HCT116 (cell line): ENCODE results near the gene SEC14L6. TPM values are rescaled to one million over a fixed set of nuclear protein-coding genes. Genes with fewer than 3 reads are reported as not detected.

ENCODE experiments used
- ATAC-seq: fragments of 200-7000 bp; cut with Tn5 transposase; 2 replicates; pipeline ENCODE4 v1.9.1; 2020; ENCODE audit warnings: mild to moderate bottlenecking, moderate library complexity
- BruUV-seq: library from RNA; stranded (reverse); fragments of 400-500 nt; replicated peaks from 2 replicates; lab custom pipeline; 2021; lab: Mats Ljungman, UMichigan
- CTCF ChIA-PET: fragments of 300-600 bp; sonication (Branson Sonifier 250); formaldehyde crosslinking; loops from one replicate; lab custom pipeline; 2021; ENCODE audit warnings: antibody characterized with exemption; lab: Charles Lee
- POLR2A ChIA-PET: fragments of 300-600, 350-600 bp; sonication (Branson Sonifier 250); formaldehyde crosslinking; loops from one replicate; lab custom pipeline; 2021; ENCODE audit warnings: antibody characterized with exemption; lab: Charles Lee
- RAD21 ChIA-PET, 2 experiments: fragments of 300-600 bp; sonication (Branson Sonifier 250); formaldehyde crosslinking; loops; one replicate each; lab custom pipeline; 2023; ENCODE audit warnings: low total read pairs in 2 of 2; ENCODE audit not compliant: uncharacterized antibody in 2 of 2, unreplicated experiment in 2 of 2, low non-redundant PET in 1 of 2; lab: Charles Lee
- DNase-seq: peaks from one replicate; pipeline ENCODE4 v3.0.0-alpha.2; 2010; ENCODE audit warnings: low read depth, low spot score
- H2AFZ ChIP-seq: fragments of 200-600 bp; shearing (Covaris generic), sonication (generic); 2 replicates; pipeline ENCODE4 v1.6.1; 2017; ENCODE audit warnings: low read depth, mixed run types, mixed read lengths, antibody characterized with exemption, low read length; ENCODE audit not compliant: poor library complexity, severe bottlenecking
- H3K27ac ChIP-seq: 2 replicates; pipeline ENCODE4 v1.5.1; 2012; ENCODE audit warnings: low read depth, low read length
- H3K27me3 ChIP-seq: fragments of 200-600 bp; sonication (generic); 2 replicates; pipeline ENCODE4 v1.6.1; 2016; ENCODE audit warnings: mixed run types, low read length, mixed read lengths; ENCODE audit not compliant: insufficient read depth
- H3K36me3 ChIP-seq, 2 experiments: fragments of 200-500 bp in 1 of 2; fragments of 200-600 bp in 1 of 2; sonication (Bioruptor generic) in 1 of 2; sonication (generic) in 1 of 2; 2 replicates each; pipeline versions ENCODE4 v1.5.1 to v1.6.1; 2014 to 2016; ENCODE audit warnings: low read length in 2 of 2, inconsistent platforms in 1 of 2, mixed read lengths in 1 of 2, mixed run types in 1 of 2; ENCODE audit not compliant: insufficient read depth in 2 of 2, control insufficient read depth in 1 of 2
- H3K4me1 ChIP-seq, 2 experiments: fragments of 200-600 bp in 1 of 2; sonication (generic) in 1 of 2; 2 replicates each; pipeline versions ENCODE4 v1.5.1 to v1.6.1; 2012 to 2017; ENCODE audit warnings: low read length in 2 of 2, inconsistent platforms in 1 of 2, mild to moderate bottlenecking in 1 of 2, mixed read lengths in 1 of 2, mixed run types in 1 of 2, moderate library complexity in 1 of 2; ENCODE audit not compliant: insufficient read depth in 2 of 2, control insufficient read depth in 1 of 2
- H3K4me2 ChIP-seq: fragments of 200-600 bp; sonication (generic); 2 replicates; pipeline ENCODE4 v1.6.1; 2017; ENCODE audit warnings: mixed run types, low read length, mixed read lengths
- H3K4me3 ChIP-seq, 2 experiments: fragments of 200-600 bp in 1 of 2; sonication (generic) in 1 of 2; replicated peaks in 1 of 2; 2 replicates each; pipeline ENCODE4 v1.5.1; 2011 to 2016; ENCODE audit warnings: low read length in 2 of 2, control low read depth in 1 of 2, low read depth in 1 of 2, mild to moderate bottlenecking in 1 of 2, mixed read lengths in 1 of 2, mixed run types in 1 of 2
- H3K79me2 ChIP-seq: fragments of 200-600 bp; sonication (generic); 2 replicates; pipeline ENCODE4 v1.6.1; 2017; ENCODE audit warnings: mild to moderate bottlenecking, mixed run types, low read length, moderate library complexity, mixed read lengths; ENCODE audit not compliant: insufficient read depth
- H3K9ac ChIP-seq: fragments of 200-600 bp; sonication (generic); 2 replicates; pipeline ENCODE4 v1.6.1; 2016; ENCODE audit warnings: low read length, mixed read lengths
- H3K9me2 ChIP-seq: fragments of 200-600 bp; sonication (generic), shearing (Covaris generic); 2 replicates; pipeline ENCODE4 v1.6.1; 2017; ENCODE audit warnings: mixed run types, mild to moderate bottlenecking, moderate library complexity; ENCODE audit not compliant: insufficient read depth
- H3K9me3 ChIP-seq, 2 experiments: fragments of 200-500 bp in 1 of 2; fragments of 200-600 bp in 1 of 2; sonication (Bioruptor generic) in 1 of 2; sonication (generic) in 1 of 2; 2 replicates each; pipeline ENCODE4 v1.6.1; 2014 to 2017; ENCODE audit warnings: low read length in 2 of 2, mixed read lengths in 2 of 2, inconsistent platforms in 1 of 2, low read depth in 1 of 2, mild to moderate bottlenecking in 1 of 2, mixed run types in 1 of 2, moderate library complexity in 1 of 2; ENCODE audit not compliant: control insufficient read depth in 1 of 2, insufficient read depth in 1 of 2
- H4K20me1 ChIP-seq: fragments of 200-600 bp; sonication (generic), shearing (Covaris generic); 2 replicates; pipeline ENCODE4 v1.6.1; 2017; ENCODE audit warnings: mixed run types, mild to moderate bottlenecking, moderate library complexity; ENCODE audit not compliant: insufficient read depth
- CTCF ChIP-seq, 3 experiments: fragments of 200-600 bp in 1 of 3; sonication (generic) in 1 of 3; IDR thresholded peaks in 2 of 3; conservative IDR thresholded peaks in 1 of 3; 2 replicates each; pipeline ENCODE4 v1.5.1; 2012 to 2017; ENCODE audit warnings: low read depth in 2 of 3, low read length in 2 of 3, antibody characterized with exemption in 1 of 3, borderline replicate concordance in 1 of 3, control low read depth in 1 of 3, mild to moderate bottlenecking in 1 of 3, mixed read lengths in 1 of 3, mixed run types in 1 of 3, moderate library complexity in 1 of 3; ENCODE audit not compliant: insufficient read depth in 1 of 3
- POLR2A ChIP-seq: IDR thresholded peaks from 2 replicates; pipeline ENCODE4 v1.7.0; 2011; ENCODE audit warnings: borderline replicate concordance; ENCODE audit not compliant: insufficient read depth, insufficient read length; ENCODE audit errors: extremely low read depth
- POLR2AphosphoS5 ChIP-seq: IDR thresholded peaks from 2 replicates; pipeline ENCODE4 v1.6.1; 2011; ENCODE audit warnings: mild to moderate bottlenecking, low read depth, low read length, moderate library complexity
- RAD21 ChIP-seq: IDR thresholded peaks from 2 replicates; pipeline ENCODE4 v1.6.1; 2012; ENCODE audit warnings: low read depth, mild to moderate bottlenecking
- YY1 ChIP-seq: IDR thresholded peaks from 2 replicates; pipeline ENCODE4 v1.6.1; 2011; ENCODE audit warnings: low read length, low read depth, moderate library complexity, mild to moderate bottlenecking; ENCODE audit not compliant: insufficient replicate concordance; ENCODE audit errors: extremely low read depth
- ZNF274 ChIP-seq: fragments of 200-500 bp; sonication (Bioruptor generic); IDR thresholded peaks from 2 replicates; pipeline ENCODE4 v1.6.1; 2014; ENCODE audit warnings: mild to moderate bottlenecking, low read depth, low read length, inconsistent platforms
- intact Hi-C: fragments of 100-400 bp; cut with micrococcal nuclease; formaldehyde crosslinking; loops from 2 replicates; pipeline ENCODE4 v1.10.0; 2022
- total RNA-seq: library from RNA; stranded (reverse); gene quantifications from one replicate; pipeline ENCODE4 v1.2.1, GENCODE V29; 2021; ENCODE audit not compliant: unreplicated experiment

SEC14L6 gene
- total RNA-seq, 1 experiment from 2014 or later, result not detected

GRCh38 chr22:30485362-30485988 is 61.1 kb downstream of the SEC14L6 start:
- Histone ChIP-seq H3K4me1 (peaks cover 0 to 7% of the 10 kb centered on the region in 2 experiments; a peak in 2 of 4 replicates), H3K27ac (no peak overlapping the region; the same call in 1 of the 2 replicates), H2AFZ (no peak overlapping the region), H3K4me2 (no peak overlapping the region), H3K36me3 (no peaks in the 10 kb centered on the region), H3K79me2 (no peaks in the 10 kb centered on the region), H3K9me2 (no peaks in the 10 kb centered on the region), H3K9me3 (no peaks in the 10 kb centered on the region), H3K9ac (no peak overlapping the region), H4K20me1 (no peaks in the 10 kb centered on the region), H3K4me3 (no peak overlapping the region), H3K27me3 (no peaks in the 10 kb centered on the region)
- intact Hi-C loops, result loop anchor here (1.0 kb wide), 2 partner anchors 40 to 94 kb away; no protein-coding TSS in a partner anchor
- DNase-seq (peak; percentile 28), ATAC-seq (peak; percentile 99)
- CTCF ChIA-PET, result interaction anchor here (0.6 to 1.9 kb wide), 9 partner anchors 8 to 692 kb away, joined by 3 to 5 read pairs (median 4); partner anchors contain the start of gene MTFP1
- POLR2A ChIA-PET, result no interaction called here
- BruUV-seq, result no TSS peak
- TF ChIP-seq ZNF274, result no peak
- peak; percentile 85 for TF ChIP-seq RAD21
- no peak for TF ChIP-seq POLR2A
- peak; percentile 77 to 95 (median 85) for TF ChIP-seq CTCF (IDR thresholded peaks at IDR 0.05 in 2 of 3, conservative IDR thresholded peaks at IDR 0.05 in 1 of 3; ENCODE audit: borderline replicate concordance in 1 of 3, insufficient read depth in 1 of 3, low read depth in 2 of 3, low read length in 2 of 3)
- TF ChIP-seq YY1, result peak; percentile 15
- 0 out of 2 replicates have a peak, but pooled peaks have one; percentile 22 for TF ChIP-seq POLR2AphosphoS5
- RAD21 ChIA-PET, result interaction anchor here in 1 of 2 experiments (1.1 kb wide), 1 partner anchor 40 kb away, joined by 4 read pairs; no protein-coding TSS in a partner anchor
